ENCODE results near the gene TMEM186.

Gene TMEM186

GRCh38 chr16:8775359-8775758 lies 22.1 kb downstream of the TMEM186 start:
- TF ChIP-seq SNAI2 (CRISPR knock-in tag; IDR thresholded peaks at IDR 0.05), result no peak
- TF ChIP-seq OSR1 (CRISPR knock-in tag; IDR thresholded peaks at IDR 0.05), result no peak
- TF ChIP-seq ARNTL (CRISPR knock-in tag; IDR thresholded peaks at IDR 0.05; ENCODE audit: borderline replicate concordance, low read depth), result no peak
- TF ChIP-seq CSDC2 (CRISPR knock-in tag; IDR thresholded peaks at IDR 0.05), result no peak
- no peak for TF ChIP-seq ZFP30 (CRISPR knock-in tag; IDR thresholded peaks at IDR 0.05)
- TF ChIP-seq POU6F1 (CRISPR knock-in tag; IDR thresholded peaks at IDR 0.05; ENCODE audit: borderline replicate concordance, low read depth), result no peak
- no peak for TF ChIP-seq GLIS3 (CRISPR knock-in tag; IDR thresholded peaks at IDR 0.05)
- TF ChIP-seq ZNF565 (CRISPR knock-in tag; conservative IDR thresholded peaks at IDR 0.05; ENCODE audit: low read depth), result no peak
- no peak for TF ChIP-seq TOX (CRISPR knock-in tag; IDR thresholded peaks at IDR 0.05; ENCODE audit: borderline replicate concordance)
- no peak for TF ChIP-seq ZC3H10 (CRISPR knock-in tag; IDR thresholded peaks at IDR 0.05)
- no peak for TF ChIP-seq ZNF8 (CRISPR knock-in tag; IDR thresholded peaks at IDR 0.05)
- no peak for TF ChIP-seq PPARA (CRISPR knock-in tag; IDR thresholded peaks at IDR 0.05; ENCODE audit: borderline replicate concordance)
- TF ChIP-seq PATZ1 (CRISPR knock-in tag; IDR thresholded peaks at IDR 0.05; ENCODE audit: borderline replicate concordance), result no peak
- no peak for TF ChIP-seq RARB (CRISPR knock-in tag; IDR thresholded peaks at IDR 0.05)
- TF ChIP-seq ZNF70 (CRISPR knock-in tag; IDR thresholded peaks at IDR 0.05), result no peak
- no peak for TF ChIP-seq TSHZ2 (CRISPR knock-in tag; IDR thresholded peaks at IDR 0.05)
- no peak for ATAC-seq

- no peak for ATAC-seq
Measured at GRCh38 chr16:8774208-8774607, 23.2 kb downstream of the TMEM186 start.

More at GRCh38 chr16:8774208-8774607, 23.2 kb downstream of the TMEM186 start:
- no peak for TF ChIP-seq GLIS3 (CRISPR knock-in tag; IDR thresholded peaks at IDR 0.05)
- TF ChIP-seq ZNF8 (CRISPR knock-in tag; IDR thresholded peaks at IDR 0.05), result no peak
- TF ChIP-seq OSR1 (CRISPR knock-in tag; IDR thresholded peaks at IDR 0.05), result no peak
- no peak for TF ChIP-seq ISL1 (CRISPR knock-in tag; IDR thresholded peaks at IDR 0.05)
- TF ChIP-seq RARB (CRISPR knock-in tag; IDR thresholded peaks at IDR 0.05), result no peak
- TF ChIP-seq ZC3H10 (CRISPR knock-in tag; IDR thresholded peaks at IDR 0.05), result no peak
- no peak for TF ChIP-seq ZNF565 (CRISPR knock-in tag; conservative IDR thresholded peaks at IDR 0.05; ENCODE audit: low read depth)
- TF ChIP-seq TSHZ2 (CRISPR knock-in tag; IDR thresholded peaks at IDR 0.05), result no peak
- TF ChIP-seq ZNF70 (CRISPR knock-in tag; IDR thresholded peaks at IDR 0.05), result no peak
- TF ChIP-seq PATZ1 (CRISPR knock-in tag; IDR thresholded peaks at IDR 0.05; ENCODE audit: borderline replicate concordance), result no peak
- TF ChIP-seq ZFP3 (CRISPR knock-in tag; IDR thresholded peaks at IDR 0.05), result no peak

Measured in SK-N-SH treated with all-trans-retinoic acid at 6 μM for 48 hours (cell line).